Stimulated activated effector memory CD8-positive, alpha-beta T cell treated with anti-CD3 and anti-CD28 coated beads, Interleukin-12 subunit alpha, Interleukin-12 subunit beta, amount 100 ng/mL, for 72 hours (primary cell): ENCODE measurements around the gene NETO1.

Experiments used
- ATAC-seq: fragments of 150-1000 bp; cut with Tn5 transposase; 2 replicates; pipeline ENCODE4 v1.10.0; 2021
- DNase-seq, 2 donors: peaks; one replicate each; pipeline ENCODE4 v3.0.0; 2021 to 2022; ENCODE audit warnings: low spot score in 2 of 2
- H3K27ac Mint-ChIP-seq: one replicate; pipeline ENCODE4 v1.8.0; 2022; ENCODE audit warnings: mild to moderate bottlenecking, mixed read lengths
- H3K36me3 Mint-ChIP-seq: one replicate; pipeline ENCODE4 v1.8.0; 2022; ENCODE audit warnings: mild to moderate bottlenecking, mixed read lengths
- H3K4me1 Mint-ChIP-seq: one replicate; pipeline ENCODE4 v1.8.0; 2022; ENCODE audit warnings: mixed read lengths
- H3K4me3 Mint-ChIP-seq: one replicate; pipeline ENCODE4 v1.8.0; 2022; ENCODE audit warnings: mild to moderate bottlenecking, mixed read lengths
- H3K9me3 Mint-ChIP-seq: one replicate; pipeline ENCODE4 v1.8.0; 2022; ENCODE audit warnings: mixed read lengths

Gene NETO1

GRCh38 chr18:72867746-72868584 lies at the start of gene NETO1:
Gene NETO1, minus strand, starts transcription at chr18:72867987. Its CDS starts 696 bp downstream, at chr18:72867291.
- Mint-ChIP-seq H3K9me3 (peaks cover 20% of the 10 kb centered on the region), H3K4me3 (peak within 1 kb of the TSS; percentile 20), H3K4me1 (no peaks in the 10 kb centered on the region), H3K27ac (no peak within 1 kb of the TSS), H3K36me3 (no peaks in the 10 kb centered on the region)
- no peak for ATAC-seq
- no peak for DNase-seq

GRCh38 chr18:72910045-72910444 lies 42.3 kb upstream of the NETO1 start:
- DNase-seq: no peak

DNA sequence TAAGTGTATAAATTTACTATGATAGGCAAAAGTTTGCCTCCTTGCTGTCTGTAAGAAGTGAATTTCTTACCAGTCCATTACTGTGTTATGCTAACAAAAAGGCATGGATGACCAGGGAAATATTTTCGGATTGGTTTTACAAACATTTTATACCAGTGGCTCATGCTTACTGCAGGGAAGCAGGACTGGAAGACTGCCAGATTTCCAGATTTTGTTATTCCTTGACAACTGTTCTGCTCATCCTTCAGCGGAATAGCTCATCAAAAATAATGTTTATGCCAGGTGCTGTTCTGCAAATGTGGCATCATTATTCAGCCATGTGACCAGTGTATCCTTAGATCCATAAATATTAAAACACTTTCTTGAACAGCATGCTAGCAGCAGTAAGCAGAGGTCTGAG lies 40.4 kb upstream of the NETO1 start:
- Mint-ChIP-seq H3K36me3 (no peaks in the 10 kb centered on the region), H3K4me3 (no peak overlapping the region), H3K4me1 (no peaks in the 10 kb centered on the region), H3K9me3 (peaks cover 6% of the 10 kb centered on the region), H3K27ac (no peak overlapping the region)
- DNase-seq: no peak
- ATAC-seq: no peak

More at GRCh38 chr18:72910045-72910444, 42.3 kb upstream of the NETO1 start:
- Mint-ChIP-seq H3K9me3 (peaks cover 4% of the 10 kb centered on the region), H3K36me3 (no peaks in the 10 kb centered on the region), H3K4me1 (no peaks in the 10 kb centered on the region), H3K27ac (no peak overlapping the region), H3K4me3 (no peak overlapping the region)
- ATAC-seq: no peak

DNA sequence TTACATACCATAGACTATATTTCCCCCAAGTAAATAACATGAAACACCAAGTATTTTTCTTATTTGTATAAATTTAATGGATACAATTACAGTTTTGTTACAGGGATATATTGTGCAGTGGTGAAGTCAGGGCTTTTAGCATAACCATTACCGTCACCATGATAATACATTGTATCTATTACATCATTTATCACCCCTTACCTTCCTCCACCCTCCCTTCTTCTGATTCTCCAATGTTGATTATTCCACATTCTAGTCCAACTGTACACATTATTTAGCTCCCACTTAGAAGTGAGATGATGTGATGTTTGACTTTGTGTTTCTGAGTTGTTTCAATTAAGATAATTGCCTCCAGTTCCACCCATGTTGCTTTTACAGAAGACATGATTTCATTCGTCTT lies 35.2 kb upstream of the NETO1 start:
- ATAC-seq (no peak), DNase-seq (no peak)
- no peaks in the 10 kb centered on the region for H3K36me3 Mint-ChIP-seq
- H3K4me1 Mint-ChIP-seq: no peaks in the 10 kb centered on the region
- H3K27ac Mint-ChIP-seq: no peak overlapping the region
- H3K4me3 Mint-ChIP-seq: no peak overlapping the region
- peaks cover 11% of the 10 kb centered on the region for H3K9me3 Mint-ChIP-seq

DNA sequence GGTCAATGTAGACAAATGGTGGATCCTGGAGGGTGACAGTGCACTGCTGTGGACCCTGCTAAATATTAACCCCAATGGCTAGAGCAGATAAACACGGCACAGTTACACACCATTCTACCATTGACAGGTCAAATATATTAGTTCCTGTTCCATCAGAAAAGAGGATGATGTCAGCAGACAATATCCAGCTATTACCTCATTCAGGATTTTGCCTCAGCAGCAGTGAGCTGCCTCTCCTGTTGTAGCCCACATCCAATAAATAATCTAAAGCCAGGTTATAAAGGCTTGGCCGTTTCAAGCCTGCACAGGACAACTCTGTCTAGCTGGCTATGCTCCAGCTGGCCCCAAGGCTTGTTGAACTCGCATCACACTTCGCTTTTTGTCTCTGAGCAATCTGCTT lies 31.6 kb upstream of the NETO1 start:
- Mint-ChIP-seq H3K36me3 (no peaks in the 10 kb centered on the region), H3K9me3 (peaks cover 21% of the 10 kb centered on the region), H3K4me1 (no peaks in the 10 kb centered on the region), H3K4me3 (no peak overlapping the region), H3K27ac (no peak overlapping the region)
- DNase-seq (no peak), ATAC-seq (no peak)

DNA sequence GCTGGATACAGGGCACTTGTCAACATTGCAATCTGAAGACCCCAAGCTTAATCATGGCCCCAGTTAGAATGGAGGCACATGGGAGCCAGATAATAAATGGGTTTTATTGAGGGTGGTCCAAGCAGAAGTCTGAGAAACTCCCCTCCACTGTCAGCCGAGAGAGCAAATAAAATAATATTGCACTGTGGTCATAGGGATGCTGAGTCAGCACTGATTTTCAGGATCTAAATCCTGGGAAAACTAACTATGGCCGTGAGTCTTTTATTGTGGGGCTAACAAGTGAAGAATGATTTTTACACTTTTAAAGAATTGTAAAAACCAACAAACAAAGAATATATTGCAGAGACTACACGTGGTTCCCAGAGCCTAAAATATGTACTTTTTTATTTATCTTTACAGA lies 31.1 kb upstream of the NETO1 start:
- DNase-seq (no peak), ATAC-seq (no peak)
- H3K36me3 Mint-ChIP-seq: no peaks in the 10 kb centered on the region
- H3K9me3 Mint-ChIP-seq: peaks cover 18% of the 10 kb centered on the region
- no peaks in the 10 kb centered on the region for H3K4me1 Mint-ChIP-seq
- H3K4me3 Mint-ChIP-seq: no peak overlapping the region
- H3K27ac Mint-ChIP-seq: no peak overlapping the region

DNA sequence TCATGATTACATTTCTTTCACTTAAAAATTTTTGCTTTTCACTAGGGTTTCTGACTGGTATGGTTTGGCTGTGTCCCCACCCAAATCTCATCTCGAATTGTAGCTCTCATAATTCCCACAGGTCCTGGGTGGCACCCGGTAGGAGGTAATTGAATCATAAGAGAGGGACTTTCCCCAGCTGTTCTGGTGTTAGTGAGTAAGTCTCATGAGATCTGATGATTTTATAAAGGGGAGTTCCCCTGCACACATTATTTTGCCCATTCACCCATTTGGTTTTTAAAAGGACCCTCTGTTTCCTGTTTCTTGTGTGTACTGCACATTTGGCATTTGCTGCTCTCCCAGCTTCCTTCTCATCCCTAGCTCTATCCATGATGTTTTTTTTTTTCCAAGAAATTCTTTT lies 27.8 kb upstream of the NETO1 start:
- Mint-ChIP-seq H3K4me1 (no peaks in the 10 kb centered on the region), H3K36me3 (no peaks in the 10 kb centered on the region), H3K27ac (no peak overlapping the region), H3K4me3 (no peak overlapping the region), H3K9me3 (peaks cover 14% of the 10 kb centered on the region)
- DNase-seq (no peak), ATAC-seq (no peak)

DNA sequence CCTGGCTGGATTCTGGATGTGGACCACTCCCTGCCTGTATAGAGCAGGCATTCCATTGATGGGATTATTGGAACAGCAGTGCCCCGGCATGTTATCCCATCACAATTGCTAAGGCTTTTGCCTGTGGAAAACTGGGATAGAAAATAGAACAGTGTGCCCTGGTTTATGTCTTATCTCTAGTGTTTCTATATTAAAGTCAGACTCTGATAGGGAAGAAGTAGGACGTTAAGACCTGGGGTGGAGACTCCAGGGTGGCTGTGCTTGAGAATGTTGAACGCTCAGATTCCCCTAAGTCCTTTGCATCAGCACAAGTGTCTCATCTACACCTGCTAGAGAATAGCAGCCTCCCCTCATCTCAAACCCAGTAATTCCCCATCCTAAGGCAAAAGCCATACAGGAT lies 10.8 kb upstream of the NETO1 start:
- H3K4me1 Mint-ChIP-seq: no peaks in the 10 kb centered on the region
- DNase-seq: no peak
- H3K36me3 Mint-ChIP-seq: no peaks in the 10 kb centered on the region
- ATAC-seq: no peak
- H3K27ac Mint-ChIP-seq: no peak overlapping the region
- no peak overlapping the region for H3K4me3 Mint-ChIP-seq
- H3K9me3 Mint-ChIP-seq: peaks cover 19% of the 10 kb centered on the region

- ATAC-seq (no peak), DNase-seq (no peak)
- Mint-ChIP-seq H3K4me1 (no peaks in the 10 kb centered on the region), H3K4me3 (no peak overlapping the region), H3K9me3 (peaks cover 15% of the 10 kb centered on the region), H3K36me3 (no peaks in the 10 kb centered on the region), H3K27ac (no peak overlapping the region)
Measured at GRCh38 chr18:72878143-72878542, 10.4 kb upstream of the NETO1 start.

GRCh38 chr18:72871091-72871490 lies 3.3 kb upstream of the NETO1 start:
- ATAC-seq (no peak), DNase-seq (no peak)
- Mint-ChIP-seq H3K27ac (no peak overlapping the region), H3K9me3 (peaks cover 20% of the 10 kb centered on the region), H3K4me3 (no peak overlapping the region), H3K4me1 (no peaks in the 10 kb centered on the region), H3K36me3 (no peaks in the 10 kb centered on the region)

DNA sequence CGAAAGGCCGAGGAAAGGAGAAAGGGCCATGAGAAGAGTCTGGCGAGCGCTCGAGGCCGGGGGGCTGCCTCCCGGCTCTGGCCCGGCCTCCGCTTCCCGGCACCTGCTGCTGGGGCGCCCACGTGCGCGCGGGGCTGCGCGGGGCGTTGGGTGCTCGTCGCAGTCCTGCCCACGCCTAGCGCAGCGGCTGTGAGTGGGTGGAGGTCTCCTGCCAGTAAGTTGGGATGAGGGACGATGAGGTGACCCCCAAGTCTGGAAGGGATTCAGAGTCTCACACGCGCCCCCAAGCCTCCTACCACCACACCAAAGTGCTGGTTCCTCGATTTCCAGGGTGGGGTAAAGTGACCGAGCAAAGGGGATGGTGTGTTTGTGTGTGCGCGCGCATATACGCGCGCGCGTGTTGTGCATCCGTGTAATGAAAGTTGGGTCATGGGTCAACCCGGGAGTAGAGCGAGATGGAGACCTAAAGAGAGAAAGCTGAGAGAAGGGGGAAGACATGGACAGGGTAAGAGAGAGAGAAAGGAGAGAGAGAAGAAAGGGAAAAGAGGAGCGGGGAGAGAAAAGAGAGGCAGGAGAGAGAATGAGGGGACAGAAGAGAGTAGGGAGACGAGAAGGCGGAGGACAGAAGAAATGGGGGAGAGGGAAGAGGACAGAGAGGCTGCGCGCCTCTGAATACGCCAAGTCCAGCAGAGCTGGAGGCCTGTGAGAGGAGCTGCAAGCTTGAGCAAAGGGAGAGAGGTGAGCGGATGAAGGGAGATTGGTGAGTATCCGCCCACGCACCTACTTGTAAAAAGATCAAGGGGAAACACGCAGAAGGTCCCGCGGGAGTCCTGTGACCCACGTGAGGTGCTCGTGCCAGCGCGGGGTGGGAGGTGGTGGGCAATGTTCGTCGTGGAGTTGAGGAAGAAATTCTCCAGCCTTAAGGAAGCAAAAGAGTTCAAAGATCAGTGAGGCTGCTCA lies 1.7 kb upstream of the NETO1 start:
- H3K36me3 Mint-ChIP-seq: no peaks in the 10 kb centered on the region
- ATAC-seq (no peak), DNase-seq (no peak)
- no peaks in the 10 kb centered on the region for H3K4me1 Mint-ChIP-seq
- no peak overlapping the region for H3K4me3 Mint-ChIP-seq
- no peak overlapping the region for H3K27ac Mint-ChIP-seq
- H3K9me3 Mint-ChIP-seq: peaks cover 16% of the 10 kb centered on the region

DNA sequence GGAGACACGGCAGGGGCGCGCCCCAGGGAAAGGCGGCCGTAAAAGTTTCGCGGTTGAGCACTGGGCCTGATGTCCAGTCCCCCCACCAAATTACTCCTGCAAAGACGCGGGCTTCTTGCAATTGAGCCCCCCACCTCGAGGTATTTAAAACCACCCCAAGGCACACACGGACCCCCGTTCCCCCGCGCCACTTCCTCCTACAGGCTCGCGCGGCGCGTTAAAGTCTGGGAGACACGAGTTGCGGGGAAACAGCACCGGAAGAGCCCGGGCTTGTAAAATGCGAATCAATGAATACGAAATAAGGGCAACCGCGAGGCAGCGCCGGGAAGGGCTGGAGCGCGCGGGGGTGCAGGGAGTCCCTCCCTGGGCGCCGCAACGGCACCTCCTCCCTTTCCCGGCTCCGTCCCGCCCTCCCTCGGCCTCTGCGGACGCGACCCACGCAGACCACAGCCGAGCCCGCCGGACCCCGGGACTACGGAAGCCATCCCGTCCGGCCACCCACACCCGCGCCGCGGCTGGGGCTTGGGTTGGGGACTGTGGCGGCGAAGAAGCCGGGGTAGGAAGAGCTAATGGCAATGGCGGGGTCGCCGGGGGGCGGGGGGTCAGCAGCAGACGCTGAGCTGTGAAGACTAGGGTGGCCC lies 918 bp upstream of the NETO1 start:
- H3K4me1 Mint-ChIP-seq: no peaks in the 10 kb centered on the region
- H3K9me3 Mint-ChIP-seq: peaks cover 16% of the 10 kb centered on the region
- H3K36me3 Mint-ChIP-seq: no peaks in the 10 kb centered on the region
- no peak overlapping the region for H3K4me3 Mint-ChIP-seq
- DNase-seq (no peak), ATAC-seq (no peak)
- no peak overlapping the region for H3K27ac Mint-ChIP-seq

DNA sequence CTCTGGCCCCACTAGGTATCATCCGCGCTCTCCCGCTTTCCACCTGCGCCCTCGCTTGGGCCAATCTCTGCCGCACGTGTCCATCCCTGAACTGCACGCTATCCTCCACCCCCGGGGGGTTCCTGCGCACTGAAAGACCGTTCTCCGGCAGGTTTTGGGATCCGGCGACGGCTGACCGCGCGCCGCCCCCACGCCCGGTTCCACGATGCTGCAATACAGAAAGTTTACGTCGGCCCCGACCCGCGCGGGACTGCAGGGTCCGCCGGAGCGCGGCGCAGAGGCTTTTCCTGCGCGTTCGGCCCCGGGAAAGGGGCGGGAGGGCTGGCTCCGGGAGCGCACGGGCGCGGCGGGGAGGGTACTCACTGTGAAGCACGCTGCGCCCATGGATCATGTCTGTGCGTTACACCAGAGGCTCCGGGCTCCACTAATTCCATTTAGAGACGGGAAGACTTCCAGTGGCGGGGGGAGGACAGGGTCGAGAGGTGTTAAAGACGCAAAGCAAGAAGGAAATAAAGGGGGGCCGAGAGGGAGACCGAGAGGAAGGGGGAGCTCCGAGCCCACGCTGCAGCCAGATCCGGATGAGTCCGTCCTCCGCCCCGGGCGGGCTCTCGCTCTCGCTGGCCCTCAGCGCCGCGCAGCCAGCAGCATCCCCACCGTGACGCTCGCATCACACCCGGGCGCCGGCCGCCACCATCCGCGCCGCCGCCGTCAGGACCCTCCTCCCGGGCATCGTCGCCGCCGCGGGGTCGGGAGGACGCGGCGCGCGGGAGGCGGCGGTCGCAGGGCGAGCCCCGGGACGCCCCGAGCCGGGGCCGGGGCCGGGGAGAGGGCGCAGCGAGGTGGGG lies 664 bp downstream of the NETO1 start:
- H3K9me3 Mint-ChIP-seq: peaks cover 20% of the 10 kb centered on the region
- peak overlapping the region; percentile 20 for H3K4me3 Mint-ChIP-seq
- DNase-seq (no peak), ATAC-seq (no peak)
- no peak overlapping the region for H3K27ac Mint-ChIP-seq
- no peaks in the 10 kb centered on the region for H3K4me1 Mint-ChIP-seq
- H3K36me3 Mint-ChIP-seq: no peaks in the 10 kb centered on the region

DNA sequence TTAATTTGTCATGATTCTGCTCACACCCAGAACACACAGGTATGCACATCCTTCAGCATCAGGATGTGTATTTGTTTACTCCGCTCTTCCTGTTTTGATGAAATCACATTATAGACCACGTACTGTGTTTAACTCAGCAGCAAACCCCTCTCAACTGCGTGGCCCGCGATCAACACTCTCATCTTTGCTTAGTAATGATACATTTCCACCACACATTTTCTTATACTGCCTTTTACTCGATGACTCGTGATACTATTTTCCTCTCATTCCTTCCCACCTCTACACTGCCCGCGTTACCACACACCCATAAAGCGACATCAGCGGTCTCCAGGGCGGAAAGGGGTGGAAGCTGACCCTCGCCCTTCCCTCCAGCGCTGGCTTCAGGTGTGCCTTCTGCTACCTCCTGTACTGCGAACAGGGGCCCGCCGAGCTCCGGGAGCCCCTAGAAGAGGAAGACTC lies 1.3 kb downstream of the NETO1 start:
- no peak for DNase-seq
- no peaks in the 10 kb centered on the region for H3K36me3 Mint-ChIP-seq
- H3K9me3 Mint-ChIP-seq: peaks cover 26% of the 10 kb centered on the region
- peak overlapping the region; percentile 20 for H3K4me3 Mint-ChIP-seq
- H3K27ac Mint-ChIP-seq: no peak overlapping the region
- no peaks in the 10 kb centered on the region for H3K4me1 Mint-ChIP-seq
- ATAC-seq: no peak
